Mammary epithelial cell (primary cell): ENCODE results near the gene NANOS1.

Source experiments
- EZH2 ChIP-seq: IDR thresholded peaks from 2 replicates; pipeline ENCODE4 v1.6.1; 2012; ENCODE audit warnings: low read length, inconsistent platforms, borderline replicate concordance
- TF ChIP-seq, protein P1 (sequence below), 2 donors: IDR thresholded peaks in 1 of 2; conservative IDR thresholded peaks in 1 of 2; 2 replicates each; pipeline ENCODE4 v1.5.1; 2011 to 2012; ENCODE audit warnings: inconsistent platforms in 2 of 2, low read length in 2 of 2, mild to moderate bottlenecking in 2 of 2, control low read depth in 1 of 2, low read depth in 1 of 2; ENCODE audit not compliant: insufficient read depth in 1 of 2; ENCODE audit errors: extremely low read depth in 1 of 2

DNA sequence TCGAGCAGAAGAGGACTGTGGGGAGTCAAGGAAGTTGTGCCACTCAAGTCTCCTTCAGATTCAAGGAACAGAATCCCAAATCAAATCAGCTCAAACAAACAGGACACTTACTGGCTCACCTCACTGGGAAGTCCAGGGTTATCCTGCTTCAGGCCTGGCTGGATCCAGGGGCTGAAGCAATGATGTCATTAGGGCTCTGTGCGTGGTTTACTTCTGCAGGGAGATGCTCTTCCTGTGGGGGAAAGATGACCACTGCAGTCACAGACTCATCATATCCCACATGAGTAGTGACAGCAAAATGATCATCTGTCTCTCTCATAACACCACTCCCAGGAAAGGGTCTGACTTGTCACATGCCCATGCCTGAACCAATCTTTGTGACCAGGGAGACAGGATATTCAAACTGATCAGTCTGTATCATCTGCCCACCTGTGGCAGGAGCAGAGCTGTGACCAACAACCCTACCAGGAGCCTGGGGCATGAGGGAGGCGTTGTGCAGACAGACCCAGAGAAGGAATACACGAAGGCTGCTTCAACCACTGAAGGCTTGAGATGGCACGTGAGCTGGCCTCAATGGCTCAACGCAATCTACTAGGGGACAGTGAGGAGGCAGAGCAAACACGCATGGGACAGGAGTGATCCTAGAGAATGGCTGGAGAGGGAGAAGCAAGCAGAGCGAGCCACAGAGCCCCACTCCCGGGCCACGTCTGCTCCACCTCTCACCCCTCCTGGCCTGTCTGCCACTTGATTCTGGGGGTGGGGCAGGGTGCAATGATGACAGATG lies 27.6 kb upstream of the NANOS1 start:
- TF ChIP-seq, protein P1, sequence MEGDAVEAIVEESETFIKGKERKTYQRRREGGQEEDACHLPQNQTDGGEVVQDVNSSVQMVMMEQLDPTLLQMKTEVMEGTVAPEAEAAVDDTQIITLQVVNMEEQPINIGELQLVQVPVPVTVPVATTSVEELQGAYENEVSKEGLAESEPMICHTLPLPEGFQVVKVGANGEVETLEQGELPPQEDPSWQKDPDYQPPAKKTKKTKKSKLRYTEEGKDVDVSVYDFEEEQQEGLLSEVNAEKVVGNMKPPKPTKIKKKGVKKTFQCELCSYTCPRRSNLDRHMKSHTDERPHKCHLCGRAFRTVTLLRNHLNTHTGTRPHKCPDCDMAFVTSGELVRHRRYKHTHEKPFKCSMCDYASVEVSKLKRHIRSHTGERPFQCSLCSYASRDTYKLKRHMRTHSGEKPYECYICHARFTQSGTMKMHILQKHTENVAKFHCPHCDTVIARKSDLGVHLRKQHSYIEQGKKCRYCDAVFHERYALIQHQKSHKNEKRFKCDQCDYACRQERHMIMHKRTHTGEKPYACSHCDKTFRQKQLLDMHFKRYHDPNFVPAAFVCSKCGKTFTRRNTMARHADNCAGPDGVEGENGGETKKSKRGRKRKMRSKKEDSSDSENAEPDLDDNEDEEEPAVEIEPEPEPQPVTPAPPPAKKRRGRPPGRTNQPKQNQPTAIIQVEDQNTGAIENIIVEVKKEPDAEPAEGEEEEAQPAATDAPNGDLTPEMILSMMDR (conservative IDR thresholded peaks at IDR 0.05 in 1 of 2, IDR thresholded peaks at IDR 0.05 in 1 of 2; ENCODE audit: extremely low read depth in 1 of 2, insufficient read depth in 1 of 2, low read depth in 1 of 2, low read length in 2 of 2): no peak
- no peak for TF ChIP-seq EZH2
